NCI-H82 (cell line): ENCODE results near the gene ADIG.
"Not testable (repeated sequence)": the region's sequence is repeated elsewhere in the genome, so short reads cannot be mapped to it uniquely, and the experiment has no call there.

Experiments
- DNase-seq: peaks from one replicate; lab custom pipeline; 2025; lab: John Stamatoyannopoulos, UW

Gene ADIG

GRCh38 chr20:38573413-38573812 lies 7.6 kb upstream of the ADIG start:
- no peak for DNase-seq

- no peak for DNase-seq
Measured at GRCh38 chr20:38579219-38579910, 1.6 kb upstream of the ADIG start.

- no peak for DNase-seq
Measured at GRCh38 chr20:38579921-38580320, 1.1 kb upstream of the ADIG start.

- DNase-seq: no peak
Measured at GRCh38 chr20:38581830-38582358, 897 bp downstream of the ADIG start.

GRCh38 chr20:38583306-38583705 lies 2.3 kb downstream of the ADIG start:
- DNase-seq: no peak

DNA sequence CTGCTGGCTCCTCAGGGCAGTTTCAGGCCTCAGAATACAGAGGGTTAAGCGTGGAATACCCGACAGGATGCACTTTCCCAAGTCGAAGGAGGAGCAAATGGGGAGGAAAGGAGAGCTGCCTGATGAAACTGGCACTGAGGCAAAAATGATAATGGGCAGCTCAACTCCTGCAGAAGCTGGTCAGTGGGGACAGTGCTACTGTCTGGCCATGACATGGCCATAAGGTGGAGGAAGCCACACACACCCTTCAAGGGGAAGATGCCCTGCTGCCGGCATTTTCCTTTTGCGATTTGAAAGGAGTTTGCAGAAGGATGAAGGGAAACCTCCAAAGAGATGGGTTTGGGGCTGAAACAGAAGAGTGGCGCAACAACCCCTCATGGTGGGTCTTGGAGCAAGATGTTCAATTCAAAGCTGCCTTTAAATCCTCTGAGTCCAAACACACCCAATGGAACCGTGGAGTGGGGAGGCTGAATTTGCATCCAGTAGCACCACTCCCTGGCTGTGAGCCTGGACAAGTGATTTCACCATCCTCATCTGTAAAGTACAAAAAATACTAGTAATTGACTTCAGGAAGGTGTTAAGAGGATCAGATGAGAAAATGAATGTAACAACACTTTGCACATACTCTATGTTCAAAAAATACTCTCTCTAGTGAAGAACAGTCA lies 3.2 kb downstream of the ADIG start:
- DNase-seq: no peak

DNA sequence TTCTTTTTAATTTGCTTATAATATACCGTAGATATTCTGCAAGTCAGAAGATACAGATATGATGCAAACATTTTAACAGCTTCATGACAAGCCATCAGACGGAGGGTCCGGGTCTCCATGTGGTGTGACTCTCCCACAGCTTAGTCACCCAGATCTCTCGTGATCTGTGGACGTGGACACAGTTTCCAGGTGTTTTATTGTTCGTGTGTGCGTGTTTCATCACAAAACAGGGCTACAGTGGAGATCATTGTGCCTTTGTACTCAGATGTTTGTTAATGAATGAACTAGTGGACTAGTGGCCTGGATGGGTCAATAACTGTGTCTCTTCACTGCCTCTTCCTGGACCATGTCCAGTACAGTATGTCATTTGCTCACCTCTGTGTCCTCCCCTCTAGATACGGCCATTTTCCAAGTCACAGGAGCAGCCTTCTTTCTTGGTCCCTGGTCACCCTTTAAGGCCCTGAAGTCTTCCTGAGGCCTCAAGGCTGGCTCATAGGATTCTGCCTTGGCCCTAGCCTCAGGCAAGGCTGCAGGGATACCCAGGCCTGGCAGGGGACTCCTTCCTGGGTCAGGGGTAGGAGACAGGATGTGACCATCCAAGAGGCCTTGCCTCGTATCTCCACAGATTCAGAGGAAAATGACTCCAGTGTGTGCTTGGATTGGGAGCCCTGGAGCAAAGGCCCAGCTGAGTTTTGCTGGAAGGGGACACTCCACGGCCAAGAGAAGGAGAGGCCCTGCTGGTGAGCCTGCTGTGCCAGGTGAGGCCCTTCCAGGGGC lies 4.6 kb downstream of the ADIG start:
- no peak for DNase-seq

DNA sequence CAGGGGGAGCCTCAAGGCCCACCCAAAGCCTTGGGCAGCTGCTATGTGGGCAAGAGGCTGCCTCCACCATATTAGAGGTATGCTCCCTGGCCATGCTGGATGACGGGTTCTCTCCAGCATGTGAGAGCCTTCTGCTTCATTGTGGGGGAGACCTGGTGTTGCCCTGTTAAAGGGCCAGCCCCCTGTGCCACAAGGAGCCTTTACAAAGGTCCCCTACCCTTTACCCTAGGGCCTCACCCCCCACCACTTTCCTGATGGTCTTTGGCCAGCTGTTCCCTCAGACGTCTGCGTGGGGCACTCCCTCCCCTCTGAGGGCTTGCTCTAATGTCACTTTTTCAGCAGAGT lies 5.2 kb downstream of the ADIG start:
- DNase-seq: no peak

- no peak for DNase-seq
Measured at GRCh38 chr20:38588303-38588702, 7.3 kb downstream of the ADIG start.

DNA sequence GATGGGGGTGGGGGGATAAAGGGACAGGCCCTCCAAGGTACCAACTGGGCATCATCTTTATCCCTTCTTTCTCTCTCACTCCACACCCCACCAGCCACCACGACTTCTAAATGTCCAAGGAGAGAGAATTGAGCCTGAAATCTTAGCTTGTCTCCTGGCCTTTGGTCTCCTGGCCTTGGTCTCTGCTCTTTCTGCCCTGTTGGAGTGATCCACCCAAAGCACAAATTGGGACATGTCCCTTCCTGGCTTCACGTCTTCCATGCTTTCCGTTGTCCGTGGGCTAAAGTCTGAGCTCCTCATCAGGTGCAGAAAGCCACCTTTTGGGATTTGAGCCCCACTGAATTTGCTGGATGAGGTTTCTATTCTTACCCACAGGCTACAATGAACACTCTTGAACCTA lies 8.4 kb downstream of the ADIG start:
- no peak for DNase-seq

- DNase-seq: no peak
Measured at GRCh38 chr20:38589967-38590675, 9.1 kb downstream of the ADIG start.

DNA sequence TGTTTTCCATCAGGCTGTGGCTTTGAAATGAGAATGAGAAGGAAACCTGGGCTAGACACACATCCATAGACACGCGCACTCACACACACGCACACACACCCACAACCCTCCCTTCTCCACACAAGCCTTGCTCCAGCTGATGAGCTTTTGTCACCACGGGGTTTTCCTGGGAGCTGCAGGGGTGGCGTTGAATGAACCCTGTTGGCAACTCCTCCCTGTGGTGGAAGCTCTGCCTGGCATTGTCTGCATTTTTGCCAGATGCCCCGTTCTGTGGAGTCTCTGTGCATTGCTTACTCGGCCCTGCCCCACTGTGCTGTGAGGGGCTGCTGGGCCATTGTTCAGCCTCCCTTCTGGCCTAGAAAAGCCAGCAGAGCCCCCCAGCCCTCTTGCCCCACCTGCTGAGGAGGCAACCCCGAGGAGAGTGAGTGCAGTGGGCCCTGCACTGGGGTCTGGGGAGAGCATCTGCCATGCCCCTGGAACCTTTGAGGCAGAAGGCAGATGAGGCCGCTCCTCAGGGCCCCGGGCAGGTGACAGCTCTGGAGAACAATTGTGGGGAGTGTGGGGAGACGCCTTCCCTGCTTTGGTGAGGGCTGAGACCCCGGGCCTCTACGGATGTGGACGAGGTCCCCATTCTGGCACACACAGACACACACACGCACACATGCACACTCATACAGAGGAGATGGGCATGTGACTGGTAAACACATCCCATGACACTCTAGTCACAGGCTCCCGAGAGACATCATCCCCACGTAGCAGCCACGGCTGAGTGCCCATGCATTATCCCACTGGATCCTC lies 9.9 kb downstream of the ADIG start:
- DNase-seq: no peak

DNA sequence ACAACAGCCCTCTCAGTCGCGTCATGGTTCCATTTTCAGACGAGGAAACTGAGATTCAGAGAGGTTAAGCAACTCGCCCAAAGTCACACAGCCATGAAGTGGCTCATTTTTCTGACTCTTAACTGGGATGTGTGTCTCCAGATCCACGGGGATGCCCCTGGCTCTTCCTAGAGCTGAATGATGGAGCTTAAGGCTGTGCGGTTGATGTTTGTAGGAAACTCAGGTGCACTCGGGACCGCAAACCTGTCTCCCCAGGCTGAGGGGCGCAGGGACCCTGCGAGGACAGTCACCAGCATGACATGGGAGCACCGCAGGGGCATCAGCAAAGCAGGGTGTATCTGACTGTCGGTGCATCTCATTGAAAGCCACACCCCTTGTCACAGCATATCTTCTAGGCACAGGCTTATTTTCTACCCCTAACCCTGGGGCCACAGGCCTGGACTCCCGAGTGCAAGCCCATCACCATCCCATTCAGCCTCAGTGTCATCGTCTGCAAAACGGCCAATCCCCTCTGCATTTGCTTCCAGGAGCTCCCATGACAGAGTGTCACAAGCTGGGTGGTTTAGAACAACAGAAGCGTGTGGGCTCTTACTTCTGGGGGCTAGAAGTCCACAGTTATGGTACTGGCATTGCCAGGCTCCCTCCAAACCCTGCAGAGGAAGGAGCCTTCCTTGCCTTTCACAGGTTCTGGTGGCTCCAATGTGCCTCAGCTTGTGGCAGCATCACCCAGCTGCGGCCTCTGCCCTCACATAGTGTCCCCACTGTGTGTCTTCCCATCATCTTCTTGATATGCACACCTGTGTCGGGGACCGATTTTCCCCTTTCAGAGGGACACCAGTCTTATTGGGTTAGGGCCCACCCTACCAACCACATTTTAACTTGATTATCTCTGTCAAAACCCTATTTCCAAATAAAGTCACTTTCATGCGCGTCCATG lies 10.7 kb downstream of the ADIG start:
- no peak for DNase-seq

- not testable (repeated sequence) for DNase-seq
Measured at GRCh38 chr20:38592411-38592790, 11.4 kb downstream of the ADIG start.

- not testable (repeated sequence) for DNase-seq
Measured at GRCh38 chr20:38594281-38594680, 13.3 kb downstream of the ADIG start.

- DNase-seq: not testable (repeated sequence)
Measured at GRCh38 chr20:38595886-38596285, 14.9 kb downstream of the ADIG start.

- no peak for DNase-seq
Measured at GRCh38 chr20:38599410-38599882, 18.4 kb downstream of the ADIG start.

DNA sequence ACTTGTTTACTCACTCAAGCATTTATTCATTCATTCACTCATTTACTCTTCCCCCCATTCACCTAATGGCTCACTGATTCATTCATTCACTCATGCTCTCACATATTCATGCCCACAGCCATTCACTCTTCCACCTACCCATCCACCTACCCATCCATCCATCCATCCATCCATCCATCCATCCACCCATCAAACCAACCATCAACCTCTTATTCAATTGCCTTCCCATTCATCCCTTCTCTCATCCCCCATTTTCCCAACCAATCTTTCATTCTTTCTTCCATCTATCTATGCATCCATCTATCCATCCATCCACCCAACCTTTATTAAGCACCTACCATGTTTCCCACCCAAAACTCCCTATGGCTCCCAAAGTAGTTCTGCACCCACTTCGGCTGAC lies 19.1 kb downstream of the ADIG start:
- DNase-seq: no peak

GRCh38 chr20:38601216-38602184 lies 20.5 kb downstream of the ADIG start, which contains the start of gene ARHGAP40:
ARHGAP40 (plus strand) TSS chr20:38601809.
- DNase-seq: peak; percentile 51
